NT2/D1 (cell line): ENCODE measurements around the gene PLCG1.
"Not testable (repeated sequence)": the region's sequence is repeated elsewhere in the genome, so short reads cannot be mapped to it uniquely, and the experiment has no call there.

Experiments used
- DNase-seq: peaks from one replicate; pipeline ENCODE4 v3.0.0-alpha.2; 2011; ENCODE audit warnings: low read depth, low spot score
- H3K27me3 ChIP-seq: 2 replicates; pipeline ENCODE4 v1.6.0; 2011; ENCODE audit warnings: mild to moderate bottlenecking; ENCODE audit not compliant: insufficient read length, insufficient read depth
- H3K36me3 ChIP-seq: 2 replicates; pipeline ENCODE4 v1.6.1; 2011; ENCODE audit warnings: mild to moderate bottlenecking, low read length, mixed read lengths; ENCODE audit not compliant: insufficient read depth, insufficient read length
- H3K4me1 ChIP-seq: 2 replicates; pipeline ENCODE4 v1.5.1; 2011; ENCODE audit not compliant: insufficient read depth, insufficient read length
- H3K4me3 ChIP-seq: 2 replicates; pipeline ENCODE4 v1.5.1; 2011; ENCODE audit warnings: low read depth; ENCODE audit not compliant: insufficient read length
- H3K9ac ChIP-seq: 2 replicates; pipeline ENCODE4 v1.6.0; 2011; ENCODE audit warnings: low read depth; ENCODE audit not compliant: insufficient read length
- H3K9me3 ChIP-seq: 2 replicates; pipeline ENCODE4 v1.5.1; 2011; ENCODE audit warnings: mild to moderate bottlenecking, low read length; ENCODE audit not compliant: insufficient read depth
- SUZ12 ChIP-seq: IDR thresholded peaks from 2 replicates; pipeline ENCODE4 v1.6.1; 2011; ENCODE audit not compliant: insufficient read length, insufficient read depth; ENCODE audit errors: extremely low read depth
- YY1 ChIP-seq: IDR thresholded peaks from 2 replicates; pipeline ENCODE4 v1.6.1; 2011; ENCODE audit not compliant: insufficient read length, insufficient read depth
- ZNF274 ChIP-seq: IDR thresholded peaks from 2 replicates; pipeline ENCODE4 v1.6.1; 2011; ENCODE audit warnings: mild to moderate bottlenecking, low read depth, low read length

The PLCG1 gene

DNA sequence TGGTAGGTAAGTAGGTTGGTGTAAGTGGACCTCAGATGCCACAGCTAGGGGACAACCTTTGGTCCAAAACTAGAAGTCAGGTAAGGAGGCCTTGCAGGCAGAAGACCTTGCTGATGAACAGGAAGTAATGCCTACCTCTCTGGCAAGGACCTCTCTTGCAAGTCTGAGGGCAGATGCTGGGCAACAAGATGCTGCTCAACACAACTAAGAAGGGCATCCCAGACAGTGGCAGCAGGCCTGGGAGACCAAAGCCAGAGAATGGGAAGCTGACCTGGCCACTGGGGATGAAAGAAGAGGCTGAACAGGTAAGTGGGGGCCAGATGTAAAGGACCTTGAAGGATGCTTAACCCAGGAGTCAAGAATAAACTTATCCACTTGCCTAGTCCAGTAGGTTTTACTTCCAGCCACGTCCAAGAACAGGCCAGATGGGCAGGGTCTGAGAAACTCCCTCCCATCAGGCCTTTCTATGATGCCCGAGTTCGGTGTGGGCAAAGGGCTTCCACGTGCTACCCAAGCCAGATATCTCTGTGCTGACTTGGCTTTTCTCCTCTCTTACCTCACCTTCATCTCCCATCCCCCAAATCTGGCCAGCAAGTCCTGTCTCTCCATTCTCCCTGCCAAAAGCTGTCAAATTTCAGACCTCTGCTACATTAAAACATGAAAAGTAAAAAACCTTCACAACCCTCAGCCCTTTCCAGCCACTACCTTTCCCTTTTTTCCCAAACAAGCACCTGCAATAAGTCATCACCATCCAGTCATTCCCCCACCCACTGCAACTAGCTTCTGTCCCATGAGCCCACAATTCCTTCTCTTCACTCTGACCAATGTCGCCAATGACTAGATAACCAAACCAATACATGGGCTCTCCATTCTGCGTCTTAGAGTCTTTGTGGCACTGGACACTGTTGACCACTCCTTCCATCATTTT, 11.5 kb upstream of the PLCG1 start:
- no peak overlapping the region for H3K9ac ChIP-seq
- no peak for DNase-seq
- no peaks in the 10 kb centered on the region for H3K27me3 ChIP-seq
- TF ChIP-seq SUZ12: no peak
- TF ChIP-seq YY1: no peak
- TF ChIP-seq ZNF274: no peak
- H3K9me3 ChIP-seq: no peaks in the 10 kb centered on the region
- no peaks in the 10 kb centered on the region for H3K4me1 ChIP-seq
- peaks cover 57% of the 10 kb centered on the region for H3K36me3 ChIP-seq
- H3K4me3 ChIP-seq: no peak overlapping the region

DNA sequence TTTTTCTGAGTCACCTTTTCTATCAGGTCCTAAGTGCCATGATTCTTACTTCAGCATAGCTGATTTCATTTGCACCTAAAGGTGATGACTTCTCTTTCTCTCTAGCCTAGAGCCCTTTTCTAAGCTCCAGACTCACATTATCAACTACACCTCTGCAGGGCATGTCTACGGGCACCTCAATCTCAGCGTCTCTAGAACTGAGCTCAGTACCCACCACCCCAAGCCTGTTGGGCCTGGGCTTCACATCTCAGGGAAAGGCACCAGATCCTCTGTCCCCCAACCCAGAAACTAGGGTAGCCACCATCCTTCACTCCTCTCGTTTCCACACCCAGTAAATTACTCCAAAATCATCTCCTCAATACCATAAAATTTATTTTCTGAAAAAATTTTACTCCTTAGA, 10.6 kb upstream of the PLCG1 start:
- no peak for TF ChIP-seq YY1
- no peak for TF ChIP-seq ZNF274
- no peak for TF ChIP-seq SUZ12
- Histone ChIP-seq H3K9me3 (no peaks in the 10 kb centered on the region), H3K4me3 (no peak overlapping the region), H3K27me3 (no peaks in the 10 kb centered on the region), H3K4me1 (no peaks in the 10 kb centered on the region), H3K36me3 (peaks cover 47% of the 10 kb centered on the region), H3K9ac (no peak overlapping the region)
- DNase-seq: no peak

DNA sequence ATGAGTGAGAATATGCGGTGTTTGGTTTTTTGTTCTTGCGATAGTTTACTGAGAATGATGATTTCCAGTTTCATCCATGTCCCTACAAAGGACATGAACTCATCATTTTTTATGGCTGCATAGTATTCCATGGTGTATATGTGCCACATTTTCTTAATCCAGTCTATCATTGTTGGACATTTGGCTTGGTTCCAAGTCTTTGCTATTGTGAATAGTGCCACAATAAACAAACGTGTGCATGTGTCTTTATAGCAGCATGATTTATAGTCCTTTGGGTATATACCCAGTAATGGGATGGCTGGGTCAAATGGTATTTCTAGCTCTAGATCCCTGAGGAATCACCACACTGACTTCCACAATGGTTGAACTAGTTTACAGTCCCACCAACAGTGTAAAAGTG, 9.0 kb upstream of the PLCG1 start:
- not testable (repeated sequence) for H3K4me3 ChIP-seq, DNase-seq, H3K4me1 ChIP-seq, H3K9ac ChIP-seq, H3K27me3 ChIP-seq, H3K9me3 ChIP-seq
- peaks cover 32% of the 10 kb centered on the region for H3K36me3 ChIP-seq

DNA sequence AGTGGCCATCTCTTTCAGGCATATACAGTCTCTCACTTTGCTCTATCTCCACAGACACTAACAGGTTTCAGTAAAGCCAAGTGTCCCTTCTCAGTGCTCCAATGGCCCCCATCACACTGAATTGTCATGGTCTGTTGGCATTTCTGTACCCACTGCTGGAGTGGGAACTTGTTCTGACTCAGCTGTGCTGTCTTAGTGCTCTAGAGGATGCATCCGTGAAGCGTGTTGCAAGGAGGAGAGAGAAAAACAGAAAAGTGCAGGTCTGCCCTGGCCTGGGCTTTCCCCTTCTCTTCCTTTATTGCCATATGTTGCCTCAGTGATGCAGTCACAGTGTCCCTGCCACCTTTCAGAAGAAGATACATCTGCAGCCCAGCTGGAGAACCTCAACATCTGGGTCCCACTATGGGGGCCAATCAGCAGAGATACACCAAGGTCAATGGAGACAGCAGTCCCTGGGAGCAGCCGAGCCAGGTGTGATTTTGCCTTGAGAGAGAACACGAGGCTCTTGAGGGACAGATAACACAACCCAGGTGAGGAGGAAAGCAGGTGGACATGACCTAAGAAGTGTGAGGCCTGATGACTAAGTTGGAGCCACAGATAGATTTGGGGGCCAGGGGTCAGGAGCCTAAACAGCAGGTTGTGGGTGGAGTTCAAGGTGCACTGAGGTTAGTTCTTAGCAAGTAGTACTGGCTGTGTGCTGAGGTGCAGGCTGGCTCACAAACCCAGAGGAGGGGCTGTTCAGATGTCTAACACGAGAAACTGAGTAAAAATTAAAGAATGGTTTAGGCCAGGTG, 5.6 kb upstream of the PLCG1 start:
- no peak overlapping the region for H3K9ac ChIP-seq
- peaks cover 4% of the 10 kb centered on the region for H3K27me3 ChIP-seq
- H3K4me1 ChIP-seq: peaks cover 6% of the 10 kb centered on the region
- TF ChIP-seq ZNF274 (no peak), YY1 (no peak), SUZ12 (no peak)
- DNase-seq: no peak
- H3K4me3 ChIP-seq: no peak overlapping the region
- H3K36me3 ChIP-seq: peaks cover 3% of the 10 kb centered on the region
- no peaks in the 10 kb centered on the region for H3K9me3 ChIP-seq

DNA sequence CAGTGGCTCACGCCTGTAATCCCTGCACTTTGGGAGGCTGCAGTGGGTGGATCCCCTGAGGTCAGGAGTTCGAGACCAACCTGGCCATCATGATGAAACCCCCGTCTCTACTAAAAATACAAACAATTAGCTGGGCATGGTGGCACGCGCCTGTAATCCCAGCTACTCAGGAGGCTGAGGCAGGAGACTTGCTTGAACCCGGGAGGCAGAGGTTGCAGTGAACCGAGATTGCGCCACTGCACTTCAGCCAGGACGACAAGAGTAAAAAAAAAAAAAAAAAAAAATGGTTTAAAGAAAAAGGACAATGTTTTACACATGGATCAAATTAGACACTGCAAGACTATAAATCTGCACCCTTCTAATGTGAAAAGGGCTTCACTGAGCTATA, 5.0 kb upstream of the PLCG1 start:
- not testable (repeated sequence) for H3K9me3 ChIP-seq, DNase-seq, H3K4me1 ChIP-seq, H3K4me3 ChIP-seq, H3K36me3 ChIP-seq, H3K9ac ChIP-seq, H3K27me3 ChIP-seq

DNA sequence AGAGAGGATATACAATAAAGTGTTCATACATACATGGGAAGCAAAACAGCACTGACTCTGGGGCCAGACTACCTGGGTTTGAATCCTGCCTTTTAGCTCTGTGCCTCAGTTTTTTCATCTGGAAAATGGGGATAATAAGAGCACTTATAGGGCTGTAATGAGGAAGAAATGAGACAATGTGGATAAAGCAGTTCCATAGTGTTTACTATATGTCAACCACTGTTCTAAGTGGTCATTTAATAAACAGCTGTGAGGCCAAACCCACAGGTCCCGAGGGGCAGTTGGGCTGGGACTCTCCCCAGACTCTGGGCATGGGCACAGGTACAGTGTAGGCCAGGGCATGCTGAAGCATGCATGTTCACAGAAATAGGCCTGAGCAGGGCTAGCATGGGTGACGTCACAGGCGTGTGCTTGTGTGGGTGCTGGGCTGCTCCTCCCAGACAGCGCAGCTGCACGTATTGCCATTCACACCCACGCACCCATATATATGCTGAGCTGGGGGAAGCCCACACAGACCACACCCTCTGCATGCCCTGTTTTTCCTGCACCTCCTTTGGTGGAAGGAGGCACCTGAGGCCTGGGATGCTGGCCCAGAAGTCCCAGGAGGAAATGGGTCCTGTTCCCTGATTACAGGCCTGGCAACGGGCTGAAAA, 3.5 kb upstream of the PLCG1 start:
- no peak overlapping the region for H3K4me3 ChIP-seq
- peaks cover 4% of the 10 kb centered on the region for H3K27me3 ChIP-seq
- H3K9me3 ChIP-seq: no peaks in the 10 kb centered on the region
- H3K4me1 ChIP-seq: peaks cover 8% of the 10 kb centered on the region
- no peak overlapping the region for H3K9ac ChIP-seq
- DNase-seq: no peak
- H3K36me3 ChIP-seq: peaks cover 3% of the 10 kb centered on the region
- TF ChIP-seq YY1: no peak
- TF ChIP-seq ZNF274: no peak
- TF ChIP-seq SUZ12: no peak
